Activated naive CD8-positive, alpha-beta T cell treated with anti-CD3 and anti-CD28 coated beads, Interleukin-2, amount 50 U/mL, for 24 hours (primary cell): ENCODE results near the gene WDSUB1.
A peak's percentile ranks its signal among the peaks of the same experiment; 100 is the strongest.

Experiments
- ATAC-seq: fragments of 150-1000 bp; cut with Tn5 transposase; one replicate; pipeline ENCODE4 v1.10.0; 2021
- DNase-seq: peaks from one replicate; pipeline ENCODE4 v3.0.0; 2021
- H3K27ac Mint-ChIP-seq: one replicate; pipeline ENCODE4 v1.8.0; 2021; ENCODE audit warnings: mild to moderate bottlenecking, mixed read lengths
- H3K27me3 Mint-ChIP-seq: one replicate; pipeline ENCODE4 v1.8.0; 2021; ENCODE audit warnings: mixed read lengths
- H3K36me3 Mint-ChIP-seq: one replicate; pipeline ENCODE4 v1.8.0; 2021; ENCODE audit warnings: low read depth, mixed read lengths
- H3K4me1 Mint-ChIP-seq: one replicate; pipeline ENCODE4 v1.8.0; 2021; ENCODE audit warnings: mixed read lengths
- H3K4me3 Mint-ChIP-seq: one replicate; pipeline ENCODE4 v1.8.0; 2021; ENCODE audit warnings: mild to moderate bottlenecking, moderate library complexity, mixed read lengths
- H3K9me3 Mint-ChIP-seq: one replicate; pipeline ENCODE4 v1.8.0; 2021; ENCODE audit warnings: mixed read lengths

Gene WDSUB1

DNA sequence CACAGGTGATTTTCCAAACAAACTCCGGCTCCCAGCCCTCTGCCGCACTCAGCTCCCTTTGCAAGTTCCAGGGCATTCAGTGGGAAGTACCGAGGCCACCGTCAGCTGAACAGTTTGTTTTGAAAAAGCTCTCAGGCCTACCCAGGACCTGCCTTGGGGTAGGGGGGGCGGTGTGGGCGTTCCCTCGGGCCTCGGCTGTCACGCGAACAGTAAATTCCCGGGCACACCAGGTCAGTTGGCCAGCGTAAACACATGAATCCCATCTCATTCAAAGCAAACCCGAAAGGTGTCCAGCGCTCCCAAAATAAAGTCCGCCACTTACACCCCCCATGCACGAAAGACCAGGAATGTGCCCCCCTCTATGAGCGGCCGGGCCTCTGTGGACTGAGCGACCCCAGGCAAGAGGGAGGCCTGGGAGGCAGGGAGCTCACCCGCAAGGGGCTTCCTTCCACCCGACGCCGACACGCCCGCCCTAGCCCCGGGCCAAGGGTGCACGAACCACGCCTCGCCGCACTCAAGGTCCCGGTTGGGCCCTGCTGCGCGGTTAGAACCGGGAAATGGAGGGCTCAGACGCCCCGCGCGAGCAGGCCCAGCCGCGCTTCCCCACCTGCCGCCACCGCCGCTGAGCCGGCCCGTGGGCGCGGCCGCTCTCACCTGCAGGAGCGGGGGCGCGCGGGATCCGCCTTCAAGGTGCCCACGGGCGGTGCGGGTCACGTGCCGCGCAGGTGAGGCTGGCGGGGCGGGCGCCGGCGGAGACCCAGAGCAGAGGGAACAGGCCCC is at the start of gene WDSUB1:
Gene WDSUB1, minus strand, starts transcription at position 775 of the 780 bp plus-strand sequence. CDS start 3,634 bp downstream, outside the sequence.
- DNase-seq, result peak; percentile 28
- Mint-ChIP-seq H3K4me1 (peaks cover 34% of the 10 kb centered on the region), H3K27me3 (no peaks in the 10 kb centered on the region), H3K4me3 (peak within 1 kb of the TSS; percentile 88), H3K9me3 (no peaks in the 10 kb centered on the region), H3K36me3 (peaks cover 5% of the 10 kb centered on the region), H3K27ac (peak within 1 kb of the TSS; percentile 73)
- peak; percentile 16 for ATAC-seq

GRCh38 chr2:159326569-159327255 is 40.2 kb upstream of the WDSUB1 start:
- no peak for DNase-seq

DNA sequence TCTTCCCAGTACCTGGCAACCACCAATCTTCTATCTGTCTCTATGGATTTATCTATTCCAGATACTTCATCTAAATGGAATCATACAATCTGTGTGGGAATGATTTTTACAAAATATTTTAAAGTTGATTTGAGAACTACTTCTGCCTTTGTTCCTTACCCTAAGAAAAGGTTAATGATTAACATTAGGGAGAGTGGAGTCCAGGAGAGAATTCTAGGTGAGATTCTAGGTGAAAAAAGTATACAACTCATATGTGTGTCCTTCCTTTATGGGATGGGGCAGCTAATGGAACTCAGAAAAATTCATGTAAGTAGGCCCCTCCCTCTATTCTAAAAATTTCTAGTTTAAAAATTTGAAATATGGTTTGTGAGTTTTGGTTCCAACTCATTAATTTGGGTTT is 35.9 kb upstream of the WDSUB1 start:
- no peak overlapping the region for H3K4me3 Mint-ChIP-seq
- no peaks in the 10 kb centered on the region for H3K36me3 Mint-ChIP-seq
- H3K4me1 Mint-ChIP-seq, result no peaks in the 10 kb centered on the region
- ATAC-seq (no peak), DNase-seq (no peak)
- H3K27ac Mint-ChIP-seq, result no peak overlapping the region
- H3K27me3 Mint-ChIP-seq, result no peaks in the 10 kb centered on the region
- no peaks in the 10 kb centered on the region for H3K9me3 Mint-ChIP-seq

More at GRCh38 chr2:159326569-159327255, 40.2 kb upstream of the WDSUB1 start:
- peaks cover 5% of the 10 kb centered on the region for H3K36me3 Mint-ChIP-seq
- H3K4me3 Mint-ChIP-seq, result no peak overlapping the region
- no peaks in the 10 kb centered on the region for H3K9me3 Mint-ChIP-seq
- H3K4me1 Mint-ChIP-seq, result no peaks in the 10 kb centered on the region
- no peaks in the 10 kb centered on the region for H3K27me3 Mint-ChIP-seq
- no peak for ATAC-seq
- H3K27ac Mint-ChIP-seq, result no peak overlapping the region

GRCh38 chr2:159317392-159318088 is 31.0 kb upstream of the WDSUB1 start:
- no peak for DNase-seq
- no peak for ATAC-seq
- H3K4me1 Mint-ChIP-seq, result no peaks in the 10 kb centered on the region
- peaks cover 4% of the 10 kb centered on the region for H3K36me3 Mint-ChIP-seq
- H3K27me3 Mint-ChIP-seq, result no peaks in the 10 kb centered on the region
- no peak overlapping the region for H3K27ac Mint-ChIP-seq
- peaks cover 4% of the 10 kb centered on the region for H3K9me3 Mint-ChIP-seq
- H3K4me3 Mint-ChIP-seq, result no peak overlapping the region

DNA sequence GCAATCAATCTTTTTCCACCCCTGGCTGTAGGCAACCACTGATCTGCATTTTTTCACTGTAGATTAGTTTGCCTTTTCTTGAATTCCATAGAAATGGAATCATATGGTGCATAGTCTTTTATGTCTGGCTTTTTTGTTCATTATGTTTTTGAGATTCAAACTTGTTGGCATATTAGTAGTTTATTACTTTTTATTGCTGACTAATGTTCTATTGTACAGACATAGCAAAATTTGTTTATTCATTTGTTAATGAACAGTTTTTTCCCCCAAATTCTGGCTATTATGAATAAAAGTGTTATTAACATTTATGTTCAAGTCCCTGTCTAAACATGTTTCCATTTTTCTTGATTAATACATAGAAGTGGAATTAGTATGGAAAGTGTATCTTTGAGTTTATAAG is 21.4 kb upstream of the WDSUB1 start:
- peaks cover 6% of the 10 kb centered on the region for H3K27me3 Mint-ChIP-seq
- H3K4me1 Mint-ChIP-seq, result no peaks in the 10 kb centered on the region
- no peak overlapping the region for H3K27ac Mint-ChIP-seq
- no peak overlapping the region for H3K4me3 Mint-ChIP-seq
- peaks cover 11% of the 10 kb centered on the region for H3K9me3 Mint-ChIP-seq
- ATAC-seq, result no peak
- H3K36me3 Mint-ChIP-seq, result peaks cover 2% of the 10 kb centered on the region
- no peak for DNase-seq

DNA sequence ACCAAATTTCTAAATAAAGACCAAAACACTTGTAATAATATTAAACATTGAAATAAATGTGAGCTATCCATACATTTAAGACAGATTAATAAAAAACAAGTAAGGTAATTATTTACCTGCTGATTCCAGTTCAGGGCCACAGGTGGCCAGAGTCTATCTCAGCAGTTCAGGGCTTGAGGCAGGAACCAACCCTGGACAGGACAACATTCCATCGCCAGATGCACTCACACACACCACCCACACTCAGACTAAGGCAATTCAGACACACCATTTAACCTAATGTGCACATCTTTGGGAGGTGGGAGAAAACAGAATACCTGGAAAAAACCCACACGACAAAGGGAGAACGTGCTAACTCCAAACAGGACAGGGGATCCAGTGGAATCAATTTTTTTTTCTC is 14.1 kb upstream of the WDSUB1 start:
- Mint-ChIP-seq H3K36me3 (peaks cover 2% of the 10 kb centered on the region), H3K27ac (no peak overlapping the region), H3K4me1 (no peaks in the 10 kb centered on the region), H3K27me3 (peaks cover 3% of the 10 kb centered on the region), H3K4me3 (no peak overlapping the region), H3K9me3 (peaks cover 14% of the 10 kb centered on the region)
- ATAC-seq (no peak), DNase-seq (no peak)

DNA sequence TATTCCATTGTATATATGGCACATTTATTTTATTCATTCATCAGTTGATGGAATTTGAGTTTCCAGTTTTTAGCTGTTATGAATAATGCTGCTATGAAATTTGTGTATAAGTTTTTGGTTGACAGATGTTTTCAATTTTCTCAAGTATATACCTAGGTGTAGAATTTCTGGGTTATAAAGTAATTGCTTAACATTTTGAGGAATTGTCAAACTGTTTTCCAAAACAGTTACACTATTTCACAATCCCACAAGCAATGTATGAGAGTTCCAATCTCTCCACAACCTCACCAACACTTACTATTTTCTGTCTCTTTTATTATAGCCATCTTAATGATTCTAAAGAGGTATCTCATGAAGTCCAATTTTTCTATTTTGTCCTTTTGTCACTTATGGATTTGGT is 12.5 kb upstream of the WDSUB1 start:
- ATAC-seq, result no peak
- Mint-ChIP-seq H3K36me3 (no peaks in the 10 kb centered on the region), H3K4me1 (no peaks in the 10 kb centered on the region), H3K27ac (no peak overlapping the region), H3K4me3 (no peak overlapping the region), H3K9me3 (peaks cover 4% of the 10 kb centered on the region), H3K27me3 (no peaks in the 10 kb centered on the region)
- no peak for DNase-seq

DNA sequence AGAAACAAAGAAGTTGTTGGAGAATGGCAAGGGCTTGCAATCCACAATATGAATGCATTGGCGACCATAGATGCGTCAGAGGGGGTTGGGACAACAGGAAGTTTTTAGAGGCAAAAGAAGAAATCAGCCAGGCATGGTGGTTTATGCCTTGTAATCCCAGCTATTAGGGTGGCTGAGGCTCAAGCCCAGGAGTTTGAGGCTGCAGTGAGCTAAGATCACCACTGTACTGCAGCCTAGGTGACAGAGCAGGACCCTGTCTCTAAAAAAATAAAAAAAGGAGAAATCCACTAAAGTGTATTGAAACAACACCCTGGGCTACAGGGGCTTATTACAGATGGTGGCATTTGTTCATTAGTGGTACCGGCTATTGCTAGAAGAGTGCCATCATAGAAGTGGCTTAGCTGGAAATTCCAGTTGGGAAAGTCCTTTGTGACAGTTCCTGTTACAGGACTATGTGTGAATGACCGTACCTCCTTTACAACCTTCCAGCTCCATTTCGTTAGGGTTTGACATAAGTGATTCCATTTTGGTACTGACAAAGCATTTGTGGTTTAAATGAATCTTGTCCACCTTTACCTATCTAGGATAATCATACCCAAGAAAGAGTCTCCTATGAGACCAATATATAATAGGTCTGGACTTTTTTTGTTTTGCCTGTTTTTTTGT is 10.7 kb upstream of the WDSUB1 start:
- no peak overlapping the region for H3K27ac Mint-ChIP-seq
- H3K9me3 Mint-ChIP-seq, result peaks cover 3% of the 10 kb centered on the region
- no peaks in the 10 kb centered on the region for H3K27me3 Mint-ChIP-seq
- no peak for DNase-seq
- H3K4me3 Mint-ChIP-seq, result no peak overlapping the region
- no peak for ATAC-seq
- H3K36me3 Mint-ChIP-seq, result no peaks in the 10 kb centered on the region
- H3K4me1 Mint-ChIP-seq, result no peaks in the 10 kb centered on the region

DNA sequence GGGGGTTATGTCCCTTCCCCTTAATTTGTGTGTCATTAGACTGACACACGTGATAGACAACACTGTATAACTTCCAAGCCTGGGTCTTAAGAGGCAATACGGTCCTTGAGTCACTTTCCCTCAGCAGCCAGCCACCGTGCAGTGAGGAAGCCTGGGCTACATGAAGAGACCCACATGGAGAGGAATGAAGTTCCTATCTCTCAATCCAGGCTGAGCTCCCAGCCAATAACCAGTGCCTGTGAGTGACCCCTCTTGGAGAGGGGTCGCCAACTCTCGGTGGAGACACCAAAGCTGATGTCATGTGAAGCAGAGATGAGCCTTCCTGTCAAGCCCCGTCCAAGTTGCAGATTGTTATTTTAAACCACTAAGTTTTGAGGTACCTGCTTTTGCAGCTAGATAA is 5.7 kb upstream of the WDSUB1 start:
- no peak overlapping the region for H3K4me3 Mint-ChIP-seq
- H3K9me3 Mint-ChIP-seq, result peaks cover 3% of the 10 kb centered on the region
- no peak for DNase-seq
- H3K27me3 Mint-ChIP-seq, result no peaks in the 10 kb centered on the region
- peaks cover 16% of the 10 kb centered on the region for H3K4me1 Mint-ChIP-seq
- H3K36me3 Mint-ChIP-seq, result no peaks in the 10 kb centered on the region
- ATAC-seq, result no peak
- no peak overlapping the region for H3K27ac Mint-ChIP-seq

DNA sequence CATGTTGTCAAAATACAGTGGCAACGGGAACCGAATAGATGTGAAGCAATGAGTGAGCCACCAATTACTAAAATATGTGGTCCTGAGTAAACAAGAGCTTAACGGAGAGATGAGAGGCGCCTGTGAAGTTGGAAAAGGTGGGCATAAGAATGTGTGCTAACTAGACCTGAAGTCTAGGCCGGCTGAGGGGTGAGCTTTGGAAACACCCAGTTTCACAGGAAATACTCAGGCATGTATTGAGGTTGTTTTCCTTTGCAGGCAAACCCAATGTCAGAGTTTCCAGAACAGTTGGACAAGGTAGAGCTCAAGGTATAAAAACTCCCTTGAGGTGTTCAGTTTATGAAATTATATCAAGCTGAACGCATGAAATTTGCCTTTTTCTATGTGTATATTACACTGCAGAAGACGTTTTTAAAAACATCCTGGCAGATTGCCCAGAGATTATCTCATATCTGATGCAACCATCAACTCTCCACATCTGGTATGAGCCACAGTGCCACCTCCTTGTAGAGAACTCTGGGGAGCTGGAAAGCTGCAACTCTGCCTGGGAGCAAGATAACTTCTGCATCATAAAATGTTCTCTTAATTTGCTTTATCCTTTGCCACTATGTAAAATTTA is 3.9 kb upstream of the WDSUB1 start:
- H3K4me1 Mint-ChIP-seq, result peaks cover 20% of the 10 kb centered on the region
- H3K9me3 Mint-ChIP-seq, result no peaks in the 10 kb centered on the region
- H3K27ac Mint-ChIP-seq, result peak overlapping the region; percentile 64
- no peaks in the 10 kb centered on the region for H3K27me3 Mint-ChIP-seq
- no peaks in the 10 kb centered on the region for H3K36me3 Mint-ChIP-seq
- DNase-seq, result no peak
- ATAC-seq, result peak; percentile 7
- H3K4me3 Mint-ChIP-seq, result no peak overlapping the region

DNA sequence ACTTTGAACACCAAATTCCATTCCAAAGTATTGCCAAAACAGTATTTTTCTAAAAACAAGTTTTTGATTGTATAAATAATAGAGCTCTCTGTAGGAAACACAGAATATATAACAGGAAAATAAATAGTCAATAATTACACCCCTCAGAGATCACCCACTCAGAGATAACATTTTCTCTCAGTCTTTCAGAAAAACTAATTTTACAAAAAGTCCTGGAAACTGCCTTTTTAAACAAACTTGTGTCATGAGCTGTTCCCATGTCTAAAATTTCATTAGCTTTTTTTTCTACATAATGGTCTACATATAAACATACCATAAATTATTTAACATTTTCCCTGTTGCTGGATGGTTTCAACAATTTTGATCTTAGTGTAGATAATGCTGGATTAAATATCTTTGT is 1.2 kb upstream of the WDSUB1 start:
- Mint-ChIP-seq H3K27ac (no peak overlapping the region), H3K4me3 (no peak overlapping the region), H3K36me3 (no peaks in the 10 kb centered on the region), H3K9me3 (no peaks in the 10 kb centered on the region), H3K4me1 (peaks cover 33% of the 10 kb centered on the region), H3K27me3 (no peaks in the 10 kb centered on the region)
- ATAC-seq (no peak), DNase-seq (no peak)

DNA sequence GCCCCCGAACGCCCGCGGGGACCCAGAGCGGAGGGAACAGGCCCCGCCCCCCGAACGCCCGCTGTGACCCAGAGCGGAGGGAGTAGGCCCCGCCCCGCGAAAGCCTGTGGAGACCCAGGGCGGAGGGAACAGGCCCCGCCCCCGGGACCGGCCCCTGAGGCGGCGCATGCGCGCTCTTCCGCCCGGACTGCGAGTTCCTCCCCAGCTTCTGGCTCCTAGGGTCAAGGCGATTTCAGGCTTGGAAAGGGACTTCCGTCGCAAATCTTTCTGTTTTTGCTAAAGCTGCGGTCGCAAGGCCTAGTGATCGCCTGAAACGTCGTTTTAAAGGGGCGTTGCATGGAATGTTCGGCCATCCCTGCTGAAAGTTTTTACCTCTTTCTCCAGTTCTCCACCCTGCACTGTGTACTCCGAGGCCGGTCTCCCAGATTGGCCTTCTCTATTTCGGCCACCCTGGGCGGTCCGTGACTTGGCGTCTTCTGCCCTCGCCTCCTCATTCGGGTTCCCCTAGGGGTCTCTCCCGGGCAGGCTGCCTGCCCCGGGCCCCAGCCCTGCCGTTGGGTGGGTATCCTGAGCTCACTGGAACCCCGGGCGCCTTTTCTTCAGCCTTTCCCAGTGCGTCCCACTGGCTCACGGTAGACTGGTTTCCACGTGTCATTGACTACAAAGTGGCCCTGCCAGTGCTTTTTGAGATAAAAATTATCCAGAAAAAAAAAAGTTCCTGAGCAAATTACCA is 372 bp upstream of the WDSUB1 start:
- Mint-ChIP-seq H3K27me3 (no peaks in the 10 kb centered on the region), H3K36me3 (peaks cover 2% of the 10 kb centered on the region), H3K27ac (peak overlapping the region; percentile 73), H3K4me3 (peak overlapping the region; percentile 88), H3K4me1 (peaks cover 33% of the 10 kb centered on the region), H3K9me3 (no peaks in the 10 kb centered on the region)
- ATAC-seq (peak; percentile 97), DNase-seq (peak; percentile 97)

GRCh38 chr2:159285433-159285832 is 1.1 kb downstream of the WDSUB1 start:
- Mint-ChIP-seq H3K4me1 (peaks cover 29% of the 10 kb centered on the region), H3K9me3 (no peaks in the 10 kb centered on the region), H3K4me3 (peak overlapping the region; percentile 74), H3K27me3 (no peaks in the 10 kb centered on the region), H3K36me3 (peaks cover 5% of the 10 kb centered on the region), H3K27ac (no peak overlapping the region)
- ATAC-seq, result no peak
- DNase-seq, result no peak
